Measurements from ENCODE around the gene MYRIP.
"Not testable (repeated sequence)": the region's sequence is repeated elsewhere in the genome, so short reads cannot be mapped to it uniquely, and the experiment has no call there.

DNA sequence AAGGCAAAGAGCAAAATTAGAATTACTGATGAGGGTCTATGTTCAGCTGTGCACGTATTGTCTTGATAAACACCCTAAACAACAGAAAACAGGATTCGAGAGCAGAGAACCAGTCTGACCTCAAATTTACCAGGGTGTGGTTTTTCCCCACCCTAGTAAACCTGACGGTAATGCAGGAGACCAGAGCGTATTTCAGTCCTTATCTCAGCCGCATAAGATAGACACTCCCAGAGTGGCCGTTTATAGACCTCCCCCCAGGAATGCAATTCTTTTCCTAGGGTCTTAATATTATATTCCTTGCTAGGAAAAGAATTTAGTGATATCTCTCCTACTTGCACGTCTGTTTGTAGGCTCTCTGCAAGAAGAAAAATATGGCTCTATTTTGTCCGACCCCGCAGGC is 216.5 kb downstream of the MYRIP start:
- not testable (repeated sequence) for TF ChIP-seq CBFB (CRISPR knock-in tag; IDR thresholded peaks at IDR 0.05; ENCODE audit: low read depth); MLX (CRISPR knock-in tag; IDR thresholded peaks at IDR 0.05); MYBL2 (CRISPR knock-in tag; IDR thresholded peaks at IDR 0.05); ZBTB21 (CRISPR knock-in tag; IDR thresholded peaks at IDR 0.05; ENCODE audit: borderline replicate concordance); NR2C2 (CRISPR knock-in tag; IDR thresholded peaks at IDR 0.05); ATF3 (CRISPR knock-in tag; conservative IDR thresholded peaks at IDR 0.05); ATF2 (CRISPR knock-in tag; IDR thresholded peaks at IDR 0.05; ENCODE audit: borderline replicate concordance, low read depth); GRHL2 (CRISPR knock-in tag; IDR thresholded peaks at IDR 0.05; ENCODE audit: insufficient replicate concordance, severe bottlenecking)
- TF ChIP-seq, protein P1, sequence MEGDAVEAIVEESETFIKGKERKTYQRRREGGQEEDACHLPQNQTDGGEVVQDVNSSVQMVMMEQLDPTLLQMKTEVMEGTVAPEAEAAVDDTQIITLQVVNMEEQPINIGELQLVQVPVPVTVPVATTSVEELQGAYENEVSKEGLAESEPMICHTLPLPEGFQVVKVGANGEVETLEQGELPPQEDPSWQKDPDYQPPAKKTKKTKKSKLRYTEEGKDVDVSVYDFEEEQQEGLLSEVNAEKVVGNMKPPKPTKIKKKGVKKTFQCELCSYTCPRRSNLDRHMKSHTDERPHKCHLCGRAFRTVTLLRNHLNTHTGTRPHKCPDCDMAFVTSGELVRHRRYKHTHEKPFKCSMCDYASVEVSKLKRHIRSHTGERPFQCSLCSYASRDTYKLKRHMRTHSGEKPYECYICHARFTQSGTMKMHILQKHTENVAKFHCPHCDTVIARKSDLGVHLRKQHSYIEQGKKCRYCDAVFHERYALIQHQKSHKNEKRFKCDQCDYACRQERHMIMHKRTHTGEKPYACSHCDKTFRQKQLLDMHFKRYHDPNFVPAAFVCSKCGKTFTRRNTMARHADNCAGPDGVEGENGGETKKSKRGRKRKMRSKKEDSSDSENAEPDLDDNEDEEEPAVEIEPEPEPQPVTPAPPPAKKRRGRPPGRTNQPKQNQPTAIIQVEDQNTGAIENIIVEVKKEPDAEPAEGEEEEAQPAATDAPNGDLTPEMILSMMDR (IDR thresholded peaks at IDR 0.05): not testable (repeated sequence)
- TF ChIP-seq, protein P2, sequence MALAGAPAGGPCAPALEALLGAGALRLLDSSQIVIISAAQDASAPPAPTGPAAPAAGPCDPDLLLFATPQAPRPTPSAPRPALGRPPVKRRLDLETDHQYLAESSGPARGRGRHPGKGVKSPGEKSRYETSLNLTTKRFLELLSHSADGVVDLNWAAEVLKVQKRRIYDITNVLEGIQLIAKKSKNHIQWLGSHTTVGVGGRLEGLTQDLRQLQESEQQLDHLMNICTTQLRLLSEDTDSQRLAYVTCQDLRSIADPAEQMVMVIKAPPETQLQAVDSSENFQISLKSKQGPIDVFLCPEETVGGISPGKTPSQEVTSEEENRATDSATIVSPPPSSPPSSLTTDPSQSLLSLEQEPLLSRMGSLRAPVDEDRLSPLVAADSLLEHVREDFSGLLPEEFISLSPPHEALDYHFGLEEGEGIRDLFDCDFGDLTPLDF (CRISPR knock-in tag; IDR thresholded peaks at IDR 0.05): not testable (repeated sequence)
- TF ChIP-seq, protein P3, sequence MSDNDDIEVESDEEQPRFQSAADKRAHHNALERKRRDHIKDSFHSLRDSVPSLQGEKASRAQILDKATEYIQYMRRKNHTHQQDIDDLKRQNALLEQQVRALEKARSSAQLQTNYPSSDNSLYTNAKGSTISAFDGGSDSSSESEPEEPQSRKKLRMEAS (CRISPR knock-in tag; IDR thresholded peaks at IDR 0.05): not testable (repeated sequence)
- TF ChIP-seq, protein P4, sequence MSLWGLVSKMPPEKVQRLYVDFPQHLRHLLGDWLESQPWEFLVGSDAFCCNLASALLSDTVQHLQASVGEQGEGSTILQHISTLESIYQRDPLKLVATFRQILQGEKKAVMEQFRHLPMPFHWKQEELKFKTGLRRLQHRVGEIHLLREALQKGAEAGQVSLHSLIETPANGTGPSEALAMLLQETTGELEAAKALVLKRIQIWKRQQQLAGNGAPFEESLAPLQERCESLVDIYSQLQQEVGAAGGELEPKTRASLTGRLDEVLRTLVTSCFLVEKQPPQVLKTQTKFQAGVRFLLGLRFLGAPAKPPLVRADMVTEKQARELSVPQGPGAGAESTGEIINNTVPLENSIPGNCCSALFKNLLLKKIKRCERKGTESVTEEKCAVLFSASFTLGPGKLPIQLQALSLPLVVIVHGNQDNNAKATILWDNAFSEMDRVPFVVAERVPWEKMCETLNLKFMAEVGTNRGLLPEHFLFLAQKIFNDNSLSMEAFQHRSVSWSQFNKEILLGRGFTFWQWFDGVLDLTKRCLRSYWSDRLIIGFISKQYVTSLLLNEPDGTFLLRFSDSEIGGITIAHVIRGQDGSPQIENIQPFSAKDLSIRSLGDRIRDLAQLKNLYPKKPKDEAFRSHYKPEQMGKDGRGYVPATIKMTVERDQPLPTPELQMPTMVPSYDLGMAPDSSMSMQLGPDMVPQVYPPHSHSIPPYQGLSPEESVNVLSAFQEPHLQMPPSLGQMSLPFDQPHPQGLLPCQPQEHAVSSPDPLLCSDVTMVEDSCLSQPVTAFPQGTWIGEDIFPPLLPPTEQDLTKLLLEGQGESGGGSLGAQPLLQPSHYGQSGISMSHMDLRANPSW (CRISPR knock-in tag; conservative IDR thresholded peaks at IDR 0.05; ENCODE audit: low read depth): not testable (repeated sequence)
